GM19438 (cell line): ENCODE results near the gene SLC43A3.
"Not testable (repeated sequence)": the region's sequence is repeated elsewhere in the genome, so short reads cannot be mapped to it uniquely, and the experiment has no call there.

Experiments used
- ATAC-seq: cut with Tn5 transposase; IDR thresholded peaks from one replicate; pipeline ENCODE4 v1.9.1; 2021; ENCODE audit warnings: low read depth; ENCODE audit not compliant: unreplicated experiment

The SLC43A3 gene

GRCh38 chr11:57361420-57361819 lies 65.5 kb downstream of the SLC43A3 start:
- ATAC-seq = not testable (repeated sequence)

GRCh38 chr11:57360991-57361390 lies 65.9 kb downstream of the SLC43A3 start:
- ATAC-seq = no peak

GRCh38 chr11:57359896-57360690 lies 66.8 kb downstream of the SLC43A3 start:
- no peak for ATAC-seq

- ATAC-seq = no peak
Observed at GRCh38 chr11:57359396-57359795, 67.5 kb downstream of the SLC43A3 start.

GRCh38 chr11:57358991-57359390 lies 67.9 kb downstream of the SLC43A3 start:
- ATAC-seq = no peak

GRCh38 chr11:57358543-57358961 lies 68.4 kb downstream of the SLC43A3 start:
- no peak for ATAC-seq

GRCh38 chr11:57357856-57358255 lies 69.1 kb downstream of the SLC43A3 start:
- ATAC-seq = no peak

GRCh38 chr11:57357310-57357709 lies 69.6 kb downstream of the SLC43A3 start:
- ATAC-seq = no peak
